GM12892 (cell line): ENCODE results near the gene STAB2. TPM values are rescaled to one million over a fixed set of nuclear protein-coding genes. Genes with fewer than 3 reads are reported as not detected.

ENCODE experiments used
- DNase-seq: peaks from one replicate; pipeline ENCODE4 v3.0.0; 2011; ENCODE audit not compliant: insufficient read length
- FAIRE-seq: peaks from 2 replicates; lab custom pipeline; 2011; peaks lifted over from hg19 to GRCh38; lab: Jason Lieb, UNC
- POLR2A ChIP-seq: IDR thresholded peaks from 2 replicates; pipeline ENCODE4 v1.6.1; 2011; ENCODE audit warnings: low read depth, low read length, control low read depth
- POLR2AphosphoS5 ChIP-seq: IDR thresholded peaks from 2 replicates; pipeline ENCODE4 v1.6.1; 2011; ENCODE audit warnings: low read depth, low read length, control low read depth
- TAF1 ChIP-seq: IDR thresholded peaks from 2 replicates; pipeline ENCODE4 v1.6.1; 2011; ENCODE audit warnings: low read depth, mild to moderate bottlenecking, control low read depth, low read length, borderline replicate concordance
- polyA plus RNA-seq: library from polyadenylated mRNA; unstranded; fragments of >200 nt; gene quantifications from one replicate; pipeline ENCODE4 v1.2.1, GENCODE V29; 2012; ENCODE audit warnings: missing spikeins, inconsistent platforms; ENCODE audit not compliant: missing spikeins

The STAB2 gene, protein sequence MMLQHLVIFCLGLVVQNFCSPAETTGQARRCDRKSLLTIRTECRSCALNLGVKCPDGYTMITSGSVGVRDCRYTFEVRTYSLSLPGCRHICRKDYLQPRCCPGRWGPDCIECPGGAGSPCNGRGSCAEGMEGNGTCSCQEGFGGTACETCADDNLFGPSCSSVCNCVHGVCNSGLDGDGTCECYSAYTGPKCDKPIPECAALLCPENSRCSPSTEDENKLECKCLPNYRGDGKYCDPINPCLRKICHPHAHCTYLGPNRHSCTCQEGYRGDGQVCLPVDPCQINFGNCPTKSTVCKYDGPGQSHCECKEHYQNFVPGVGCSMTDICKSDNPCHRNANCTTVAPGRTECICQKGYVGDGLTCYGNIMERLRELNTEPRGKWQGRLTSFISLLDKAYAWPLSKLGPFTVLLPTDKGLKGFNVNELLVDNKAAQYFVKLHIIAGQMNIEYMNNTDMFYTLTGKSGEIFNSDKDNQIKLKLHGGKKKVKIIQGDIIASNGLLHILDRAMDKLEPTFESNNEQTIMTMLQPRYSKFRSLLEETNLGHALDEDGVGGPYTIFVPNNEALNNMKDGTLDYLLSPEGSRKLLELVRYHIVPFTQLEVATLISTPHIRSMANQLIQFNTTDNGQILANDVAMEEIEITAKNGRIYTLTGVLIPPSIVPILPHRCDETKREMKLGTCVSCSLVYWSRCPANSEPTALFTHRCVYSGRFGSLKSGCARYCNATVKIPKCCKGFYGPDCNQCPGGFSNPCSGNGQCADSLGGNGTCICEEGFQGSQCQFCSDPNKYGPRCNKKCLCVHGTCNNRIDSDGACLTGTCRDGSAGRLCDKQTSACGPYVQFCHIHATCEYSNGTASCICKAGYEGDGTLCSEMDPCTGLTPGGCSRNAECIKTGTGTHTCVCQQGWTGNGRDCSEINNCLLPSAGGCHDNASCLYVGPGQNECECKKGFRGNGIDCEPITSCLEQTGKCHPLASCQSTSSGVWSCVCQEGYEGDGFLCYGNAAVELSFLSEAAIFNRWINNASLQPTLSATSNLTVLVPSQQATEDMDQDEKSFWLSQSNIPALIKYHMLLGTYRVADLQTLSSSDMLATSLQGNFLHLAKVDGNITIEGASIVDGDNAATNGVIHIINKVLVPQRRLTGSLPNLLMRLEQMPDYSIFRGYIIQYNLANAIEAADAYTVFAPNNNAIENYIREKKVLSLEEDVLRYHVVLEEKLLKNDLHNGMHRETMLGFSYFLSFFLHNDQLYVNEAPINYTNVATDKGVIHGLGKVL (N-terminal part only)
- not detected for polyA plus RNA-seq

DNA sequence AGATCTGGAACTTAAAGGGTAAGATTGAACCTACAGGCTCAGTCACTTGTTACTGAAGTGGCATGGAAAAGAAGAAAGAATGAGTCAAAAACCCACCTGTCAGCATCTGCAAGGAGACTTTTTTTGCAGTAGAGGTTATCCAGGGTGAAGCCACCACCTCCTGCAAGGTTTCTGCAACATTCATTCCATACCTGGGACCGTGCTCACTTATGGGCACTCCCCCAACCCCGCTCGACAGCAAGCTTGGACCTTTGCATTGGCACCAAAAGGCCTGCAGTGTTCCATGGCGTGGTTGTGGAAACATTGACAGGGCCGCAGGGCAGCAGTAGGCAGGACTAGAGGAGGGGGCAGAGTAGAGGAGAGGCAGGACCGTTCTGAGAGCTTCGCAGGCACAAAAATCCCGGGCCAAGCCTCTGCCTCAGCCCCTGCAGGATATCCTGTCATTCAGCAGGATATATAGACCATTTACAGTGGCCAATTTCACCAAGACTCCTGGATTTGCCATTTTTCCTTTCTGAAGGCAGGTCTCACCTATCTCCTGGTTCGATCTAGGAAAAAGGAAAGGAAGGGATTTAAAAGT is at the start of gene STAB2:
Gene STAB2 (plus strand): TSS at position 483 of the 580 bp plus-strand sequence. CDS start 204 bp downstream, outside the sequence.
- no peak for FAIRE-seq
- no peak for TF ChIP-seq POLR2A
- no peak for TF ChIP-seq TAF1
- no peak for TF ChIP-seq POLR2AphosphoS5
- no peak for DNase-seq

DNA sequence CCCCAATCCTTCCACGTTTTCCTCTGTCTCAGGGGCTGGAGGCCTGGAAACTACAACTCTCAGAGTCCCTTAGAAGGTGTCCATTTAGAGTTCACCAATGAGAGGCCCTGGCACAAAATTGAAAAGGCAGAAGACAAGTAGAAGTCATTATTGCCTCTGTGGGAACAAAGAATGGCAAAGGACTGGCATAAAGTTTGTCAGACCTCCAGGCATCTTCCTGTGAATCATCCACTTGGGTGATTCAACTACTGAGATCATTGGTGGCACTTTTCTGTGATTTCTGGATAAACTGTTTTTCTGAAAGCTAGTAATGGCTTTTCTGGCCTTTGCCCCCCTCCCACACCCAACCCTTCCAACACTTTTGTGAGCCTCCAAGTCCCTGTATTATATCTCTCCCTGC is 48.7 kb upstream of the STAB2 start:
- DNase-seq (no peak), FAIRE-seq (no peak)
- TF ChIP-seq TAF1 (no peak), POLR2A (no peak), POLR2AphosphoS5 (no peak)

DNA sequence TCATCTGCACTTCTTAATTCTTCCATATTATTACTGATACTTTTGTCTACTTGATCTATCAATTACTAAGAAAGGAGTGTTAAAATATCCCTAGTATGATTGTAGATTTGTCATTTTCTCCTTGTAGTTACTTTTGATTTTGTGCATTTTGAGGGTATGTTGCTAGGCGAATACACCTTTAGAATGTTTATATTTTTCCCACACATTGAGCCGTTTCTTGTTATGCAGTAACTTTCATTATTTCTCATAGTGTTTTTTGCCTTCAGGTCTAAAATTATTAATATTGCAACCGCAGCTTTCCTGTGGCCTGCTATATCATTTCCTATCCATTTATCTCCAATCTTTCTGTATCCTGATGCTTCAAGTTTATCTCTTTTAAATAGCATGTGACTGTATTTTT is 46.8 kb upstream of the STAB2 start:
- FAIRE-seq: no peak

DNA sequence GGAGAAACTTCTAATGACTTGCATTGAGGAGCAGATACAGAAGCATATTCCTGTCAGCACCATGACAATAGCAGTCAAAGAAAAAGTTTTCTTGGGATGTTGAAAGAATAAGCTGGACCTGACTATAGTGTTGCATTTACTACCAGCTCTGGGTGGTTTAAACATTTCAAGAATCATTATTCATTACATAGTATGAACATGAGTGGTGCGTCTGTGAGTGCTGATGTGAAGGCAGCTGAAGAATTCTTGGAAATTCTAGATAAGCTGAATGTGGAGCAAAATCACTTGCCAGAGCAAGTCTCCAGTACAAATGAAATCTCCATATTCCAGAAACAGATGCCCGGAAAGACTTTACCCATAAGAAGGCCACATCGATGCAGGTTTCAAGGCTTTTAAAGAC is 45.0 kb upstream of the STAB2 start:
- DNase-seq (no peak), FAIRE-seq (no peak)
- TF ChIP-seq POLR2A: no peak
- no peak for TF ChIP-seq TAF1
- TF ChIP-seq POLR2AphosphoS5: no peak

More for the DNA sequence above, 46.8 kb upstream of the STAB2 start:
- DNase-seq: no peak
- TF ChIP-seq TAF1 (no peak), POLR2A (no peak), POLR2AphosphoS5 (no peak)

DNA sequence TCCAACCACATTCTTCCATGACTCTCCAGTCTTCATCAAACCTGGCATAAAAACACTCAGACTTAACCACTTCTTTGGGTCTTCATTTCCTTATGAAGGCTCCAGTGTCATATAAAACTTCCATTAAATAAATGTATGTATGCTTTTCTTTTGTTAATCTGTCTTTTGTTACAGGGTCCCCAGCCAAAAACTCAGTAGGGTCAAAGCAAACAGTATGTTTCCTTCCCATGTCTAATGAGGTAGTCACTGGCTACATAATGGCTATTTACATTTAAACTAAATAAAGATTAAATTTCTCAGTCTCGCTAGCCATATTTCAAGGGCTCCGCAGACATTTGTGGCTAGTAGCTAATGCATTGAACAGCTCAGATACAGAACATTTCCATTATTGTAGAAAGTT is 40.1 kb upstream of the STAB2 start:
- DNase-seq: no peak
- TF ChIP-seq TAF1 (no peak), POLR2AphosphoS5 (no peak), POLR2A (no peak)
- FAIRE-seq: no peak

DNA sequence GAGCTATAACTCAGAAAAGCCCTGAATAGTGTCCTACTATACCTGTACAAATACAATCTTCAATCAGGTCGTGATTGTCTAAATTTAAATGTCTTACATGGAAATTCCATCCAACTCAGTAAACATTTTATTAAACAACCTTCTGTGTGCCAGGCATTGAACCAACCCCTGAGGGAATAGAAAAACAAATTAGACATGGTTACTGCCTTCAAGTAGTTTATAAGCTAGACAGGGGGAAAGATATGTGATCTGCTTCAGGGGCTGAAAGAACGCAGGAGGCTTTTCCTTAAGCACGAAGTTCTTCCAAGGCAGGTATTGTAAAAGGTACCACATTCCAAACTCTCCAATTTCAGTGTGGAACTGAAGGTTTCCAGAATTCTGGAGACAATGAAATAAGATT is 39.7 kb upstream of the STAB2 start:
- TF ChIP-seq TAF1 (no peak), POLR2AphosphoS5 (no peak), POLR2A (no peak)
- FAIRE-seq: no peak

DNA sequence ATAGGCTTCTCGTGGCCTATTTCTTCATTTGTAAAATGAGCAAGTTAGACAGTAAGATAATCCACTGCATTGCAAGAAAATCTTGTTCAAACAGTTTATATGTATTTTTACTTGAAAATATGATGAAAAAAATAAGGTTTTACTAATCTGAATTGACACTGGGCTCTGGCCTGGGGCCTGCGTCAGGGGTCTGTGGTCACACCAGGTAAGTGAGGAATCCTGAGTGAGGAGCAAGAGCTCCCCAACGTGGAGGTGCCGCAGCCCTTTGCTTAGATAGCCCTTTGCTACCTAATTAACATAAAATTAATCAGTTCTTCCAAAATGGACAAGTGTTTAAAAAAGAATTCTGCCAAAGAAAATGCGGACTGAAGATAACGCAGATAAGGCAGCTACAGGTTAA is 39.1 kb upstream of the STAB2 start:
- FAIRE-seq (no peak), DNase-seq (no peak)
- TF ChIP-seq POLR2AphosphoS5 (no peak), TAF1 (no peak), POLR2A (no peak)

More for the DNA sequence above, 39.7 kb upstream of the STAB2 start:
- DNase-seq: no peak

DNA sequence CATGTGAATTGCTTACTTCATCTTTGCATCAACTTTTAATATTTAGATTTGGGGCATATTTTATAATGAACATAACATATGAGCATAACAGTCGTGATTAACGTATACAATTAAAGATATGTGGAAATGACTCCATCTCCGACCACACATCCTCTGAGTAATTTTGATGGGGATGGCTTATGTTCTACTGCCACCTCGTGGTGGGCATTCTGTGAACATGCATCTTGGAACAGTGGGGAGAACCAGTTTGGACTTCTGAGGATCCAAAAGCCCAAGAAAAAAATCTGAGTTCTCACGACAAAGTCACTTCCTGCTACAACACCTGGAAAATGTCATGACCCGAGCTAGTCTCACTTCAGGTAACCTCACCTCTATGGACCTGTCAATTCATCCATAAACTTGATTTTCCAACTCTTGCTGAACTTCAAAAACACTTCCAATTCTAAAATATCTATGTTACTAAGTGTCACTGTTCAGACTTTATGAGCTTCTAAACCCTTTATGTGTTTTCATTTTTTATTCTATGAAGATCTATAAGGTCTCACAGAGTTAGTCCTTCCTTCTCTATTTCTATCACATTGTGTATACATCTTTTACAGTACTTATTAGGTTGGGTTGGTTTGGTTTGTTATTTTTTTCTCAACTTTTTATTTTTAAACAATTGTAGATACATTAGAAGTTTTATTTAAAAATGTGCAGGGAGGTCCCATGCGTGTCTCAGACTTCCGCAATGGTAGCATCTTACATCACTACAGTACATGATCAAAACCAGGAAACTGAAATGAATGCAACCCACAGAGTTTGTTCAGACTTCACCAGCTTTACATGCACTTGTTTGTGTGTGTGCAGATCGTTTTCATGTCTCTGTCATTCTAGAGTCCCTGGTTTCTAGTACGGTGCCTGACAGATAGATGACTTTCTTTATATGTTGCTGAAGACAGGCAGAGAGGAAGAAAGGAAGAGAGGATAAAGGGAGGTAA is 38.2 kb upstream of the STAB2 start:
- DNase-seq (no peak), FAIRE-seq (peak; percentile 98)
- TF ChIP-seq POLR2A (no peak), TAF1 (no peak), POLR2AphosphoS5 (no peak)

DNA sequence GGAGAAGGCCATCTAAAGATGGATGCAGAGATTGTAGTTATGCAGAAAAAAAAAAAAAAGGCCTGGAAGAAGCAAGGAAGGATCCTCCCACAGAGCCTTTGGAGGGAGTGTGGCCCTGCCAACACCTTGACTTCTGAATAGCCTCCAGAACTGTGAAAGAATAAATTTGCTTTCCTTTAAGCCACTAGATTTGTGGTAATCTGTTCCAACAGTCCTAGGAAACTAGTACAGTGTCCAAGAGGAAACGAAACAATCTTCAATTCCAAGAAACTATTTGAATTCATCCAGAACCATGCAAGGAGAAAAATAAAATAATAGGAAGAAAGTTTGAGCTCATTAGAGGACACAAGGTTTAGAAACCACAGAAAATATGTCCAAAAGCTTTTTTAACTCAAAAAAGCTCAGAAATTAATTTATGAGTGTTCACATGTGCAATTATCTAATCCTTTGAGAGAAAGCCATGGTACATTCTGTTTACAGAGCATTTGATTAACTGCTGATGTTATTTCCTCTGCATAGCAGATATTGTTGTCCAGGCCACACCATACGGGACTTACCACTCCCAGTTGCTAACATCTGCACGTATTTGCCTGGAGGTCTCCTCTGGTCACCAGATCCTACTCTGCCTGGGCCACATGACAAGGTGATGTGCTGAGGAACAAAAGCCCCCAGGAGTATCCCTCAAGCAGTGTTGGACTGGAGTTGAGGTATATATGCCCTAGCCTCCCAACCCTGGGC is 30.0 kb upstream of the STAB2 start:
- no peak for TF ChIP-seq TAF1
- no peak for TF ChIP-seq POLR2A
- TF ChIP-seq POLR2AphosphoS5: no peak
- DNase-seq (no peak), FAIRE-seq (no peak)

DNA sequence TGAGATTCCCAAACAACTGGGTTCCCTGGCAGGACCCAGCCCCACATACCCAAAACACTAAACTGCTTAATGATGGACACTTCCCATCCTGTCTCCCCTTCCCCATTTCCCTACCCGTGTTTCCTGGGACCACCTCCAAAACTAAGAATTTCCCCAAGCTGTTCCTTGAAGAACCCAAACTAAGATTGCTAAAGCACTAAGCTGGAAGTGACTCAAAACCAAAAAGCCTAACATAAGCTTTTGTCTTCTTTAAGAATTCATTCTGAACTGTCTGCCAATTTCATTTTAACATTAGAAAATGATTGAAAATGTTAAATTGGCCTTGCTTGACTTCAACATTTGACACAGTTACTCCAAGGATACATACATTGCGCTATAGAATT is 29.5 kb upstream of the STAB2 start:
- FAIRE-seq (no peak), DNase-seq (no peak)
- TF ChIP-seq TAF1 (no peak), POLR2AphosphoS5 (no peak), POLR2A (no peak)
